GM12878 (cell line): ENCODE data around the gene TMC5.

ENCODE experiments used
- BCL3 ChIP-seq: IDR thresholded peaks from 2 replicates; pipeline ENCODE4 v1.6.1; 2011; ENCODE audit warnings: borderline replicate concordance, low read depth, mild to moderate bottlenecking, moderate library complexity, low read length; ENCODE audit not compliant: insufficient read depth, poor library complexity, severe bottlenecking
- FOS ChIP-seq: IDR thresholded peaks from 3 replicates; pipeline ENCODE4 v1.6.1; 2011; ENCODE audit warnings: borderline replicate concordance; ENCODE audit not compliant: insufficient read length; ENCODE audit errors: extremely low read depth
- IKZF1 ChIP-seq: fragments of 450-650 bp; conservative IDR thresholded peaks from 2 replicates; pipeline ENCODE4 v1.6.1; 2017; ENCODE audit warnings: antibody characterized with exemption, mild to moderate bottlenecking
- MYC ChIP-seq: IDR thresholded peaks from 2 replicates; pipeline ENCODE4 v1.6.1; 2011; ENCODE audit warnings: mild to moderate bottlenecking, low read length, moderate library complexity, inconsistent platforms; ENCODE audit not compliant: insufficient read depth, insufficient replicate concordance, insufficient read length, severe bottlenecking
- RAD51 ChIP-seq: fragments of 450-650 bp; IDR thresholded peaks from 2 replicates; pipeline ENCODE4 v1.6.1; 2016; ENCODE audit warnings: moderate library complexity, mild to moderate bottlenecking, inconsistent platforms
- RCOR1 ChIP-seq: conservative IDR thresholded peaks from 2 replicates; pipeline ENCODE4 v1.6.1; 2012; ENCODE audit warnings: low read depth, low read length, improper control_type of control experiment
- SP1 ChIP-seq: IDR thresholded peaks from one replicate; pipeline ENCODE4 v1.6.1; 2011; ENCODE audit warnings: low read depth, low read length
- SUZ12 ChIP-seq: fragments of 200-600 bp; sonication (generic); IDR thresholded peaks from one replicate; pipeline ENCODE4 v1.6.1; 2018; ENCODE audit warnings: antibody characterized with exemption, mild to moderate bottlenecking; ENCODE audit not compliant: unreplicated experiment
- TF ChIP-seq, protein P1 (sequence below), 3 experiments: IDR thresholded peaks in 2 of 3; conservative IDR thresholded peaks in 1 of 3; 2 replicates each; pipeline ENCODE4 v1.5.1; 2011; ENCODE audit warnings: low read depth in 3 of 3, low read length in 3 of 3, mild to moderate bottlenecking in 3 of 3, control low read depth in 2 of 3, moderate library complexity in 2 of 3, inconsistent platforms in 1 of 3, mixed read lengths in 1 of 3; ENCODE audit not compliant: control insufficient read depth in 2 of 3, insufficient read depth in 1 of 3; ENCODE audit errors: extremely low read depth in 1 of 3

GRCh38 chr16:19393226-19394111 is 24.2 kb upstream of the TMC5 start:
- no peak for TF ChIP-seq RAD51
- no peak for TF ChIP-seq SP1
- TF ChIP-seq FOS, result no peak
- TF ChIP-seq RCOR1, result no peak
- no peak for TF ChIP-seq SUZ12
- TF ChIP-seq, protein P1, sequence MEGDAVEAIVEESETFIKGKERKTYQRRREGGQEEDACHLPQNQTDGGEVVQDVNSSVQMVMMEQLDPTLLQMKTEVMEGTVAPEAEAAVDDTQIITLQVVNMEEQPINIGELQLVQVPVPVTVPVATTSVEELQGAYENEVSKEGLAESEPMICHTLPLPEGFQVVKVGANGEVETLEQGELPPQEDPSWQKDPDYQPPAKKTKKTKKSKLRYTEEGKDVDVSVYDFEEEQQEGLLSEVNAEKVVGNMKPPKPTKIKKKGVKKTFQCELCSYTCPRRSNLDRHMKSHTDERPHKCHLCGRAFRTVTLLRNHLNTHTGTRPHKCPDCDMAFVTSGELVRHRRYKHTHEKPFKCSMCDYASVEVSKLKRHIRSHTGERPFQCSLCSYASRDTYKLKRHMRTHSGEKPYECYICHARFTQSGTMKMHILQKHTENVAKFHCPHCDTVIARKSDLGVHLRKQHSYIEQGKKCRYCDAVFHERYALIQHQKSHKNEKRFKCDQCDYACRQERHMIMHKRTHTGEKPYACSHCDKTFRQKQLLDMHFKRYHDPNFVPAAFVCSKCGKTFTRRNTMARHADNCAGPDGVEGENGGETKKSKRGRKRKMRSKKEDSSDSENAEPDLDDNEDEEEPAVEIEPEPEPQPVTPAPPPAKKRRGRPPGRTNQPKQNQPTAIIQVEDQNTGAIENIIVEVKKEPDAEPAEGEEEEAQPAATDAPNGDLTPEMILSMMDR (IDR thresholded peaks at IDR 0.05 in 2 of 3, conservative IDR thresholded peaks at IDR 0.05 in 1 of 3; ENCODE audit: control insufficient read depth in 2 of 3, extremely low read depth in 1 of 3, insufficient read depth in 1 of 3, low read depth in 3 of 3, low read length in 3 of 3), result no peak
- TF ChIP-seq MYC, result no peak
- no peak for TF ChIP-seq BCL3
- TF ChIP-seq IKZF1, result no peak
